Measurements from ENCODE around the gene CCDC184. TPM values are rescaled to one million over a fixed set of nuclear protein-coding genes. Genes with fewer than 3 reads are reported as not detected.

The CCDC184 gene
- total RNA-seq (2022; extraction: Qiagen RNA extraction; ENCODE audit: low read depth) = 3.1 to 3.5 TPM (median 3.2 TPM) in 5 replicates

DNA sequence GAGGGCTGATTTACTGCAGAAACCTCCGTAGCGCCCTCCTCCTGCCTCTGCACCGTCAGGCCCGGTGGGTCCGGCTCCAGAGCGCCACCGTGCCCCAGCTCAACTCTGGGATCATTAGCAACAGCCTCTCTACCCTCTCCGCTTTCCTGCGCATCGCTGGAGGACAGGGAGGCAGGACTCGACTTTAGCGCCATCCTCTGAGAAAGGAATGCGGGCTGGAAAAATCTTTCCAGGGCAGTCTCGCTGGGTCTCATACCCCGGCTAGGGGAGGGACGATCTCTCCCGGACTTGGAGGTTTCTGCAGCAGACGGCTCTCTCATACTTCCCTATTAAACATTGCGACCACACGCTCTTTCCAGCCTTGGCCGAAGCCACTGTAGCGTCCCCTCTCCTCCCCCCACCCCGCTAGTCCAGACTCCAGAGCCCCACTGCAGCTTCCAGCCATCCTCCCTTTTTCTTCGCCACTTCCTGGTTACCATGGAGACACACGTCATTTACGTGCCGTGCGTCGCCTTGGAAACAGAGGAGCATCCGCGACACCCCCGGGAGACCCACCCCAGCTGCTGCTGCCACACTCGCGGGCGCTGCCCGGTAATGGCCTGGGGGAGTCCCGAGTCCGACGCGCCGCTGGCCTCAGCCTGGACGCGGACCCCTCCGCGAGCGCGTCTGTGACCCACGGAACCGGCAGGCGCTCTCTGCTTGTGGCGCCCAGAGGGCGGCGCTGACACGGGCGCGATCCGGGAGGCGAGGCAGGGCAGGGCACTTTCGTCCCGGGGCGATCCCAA lies at the start of gene CCDC184:
Gene CCDC184, plus strand, starts transcription at position 554 of the 785 bp plus-strand sequence. CDS start 479 bp downstream, outside the sequence.

GRCh38 chr12:48157018-48157888 lies 26.2 kb upstream of the CCDC184 start, which contains the start of gene ASB8:
Gene ASB8, minus strand, starts transcription at chr12:48157515. Its CDS starts 4,019 bp downstream, at chr12:48153496.

DNA sequence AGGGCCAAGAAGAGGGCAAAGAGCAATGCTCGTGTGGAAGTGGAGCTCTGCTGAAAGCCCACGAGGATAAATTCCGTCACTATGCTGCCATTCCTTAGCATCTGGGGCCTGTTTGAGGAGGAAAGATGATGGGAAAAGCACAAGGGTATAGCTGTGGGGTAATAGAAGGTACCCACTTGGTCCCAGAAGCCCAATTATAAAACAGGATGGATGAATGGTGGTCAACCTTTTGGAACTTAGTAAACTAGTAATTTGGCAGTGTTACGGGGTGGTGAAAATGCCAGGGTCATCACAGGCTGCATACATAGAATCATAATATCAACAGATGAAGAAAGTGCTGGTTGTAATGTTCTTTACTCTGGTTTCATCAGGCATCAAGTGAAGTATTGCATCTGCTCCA lies 19.7 kb downstream of the CCDC184 start, which contains the start of gene OR10AD1:
Gene OR10AD1, minus strand, starts transcription at position 101 of the 400 bp plus-strand sequence. Its CDS starts 0 bp downstream, at position 101.

Other genes with a start within 250 kb of the CCDC184 start
- 119 to 129 TPM (median 126 TPM) in 5 replicates for gene TMEM106C, start 220.0 kb upstream of the CCDC184 start, total RNA-seq (2022; extraction: Qiagen RNA extraction; ENCODE audit: low read depth)
- gene COL2A1, start 179.2 kb upstream of the CCDC184 start, total RNA-seq (2022; extraction: Qiagen RNA extraction; ENCODE audit: low read depth) = 0.02 to 0.18 TPM (median 0.08 TPM) in 5 replicates
- 12.2 to 15.3 TPM (median 14.5 TPM) in 5 replicates for gene SENP1, start 77.6 kb upstream of the CCDC184 start, total RNA-seq (2022; extraction: Qiagen RNA extraction; ENCODE audit: low read depth)
- 25.3 to 31.6 TPM (median 27.7 TPM) in 5 replicates for gene PFKM, start 64.3 kb upstream of the CCDC184 start, total RNA-seq (2022; extraction: Qiagen RNA extraction; ENCODE audit: low read depth)
- gene ASB8, start 26.1 kb upstream of the CCDC184 start, total RNA-seq (2022; extraction: Qiagen RNA extraction; ENCODE audit: low read depth) = 12.2 to 20.4 TPM (median 14.0 TPM) in 5 replicates
- gene OR10AD1, start 19.6 kb downstream of the CCDC184 start, total RNA-seq (2022; extraction: Qiagen RNA extraction; ENCODE audit: low read depth) = not detected in 5 replicates
- gene ZNF641, start 167.3 kb downstream of the CCDC184 start, total RNA-seq (2022; extraction: Qiagen RNA extraction; ENCODE audit: low read depth) = 6.4 to 9.4 TPM (median 7.8 TPM) in 5 replicates

Data from A549 treated with DMSO at 1 μM for 4 hours (cell line).